Activated CD8-positive, alpha-beta T cell treated with anti-CD3 and anti-CD28 coated beads, Interleukin-2, amount 10 ng/mL, durations not matched to agents 7 days and 5 days (primary cell): Measurements from ENCODE around the gene CAMSAP3. TPM values are rescaled to one million over a fixed set of nuclear protein-coding genes. Genes with fewer than 3 reads are reported as not detected.

ENCODE experiments used
- ATAC-seq: fragments of 150-1000 bp; cut with Tn5 transposase; one replicate; pipeline ENCODE4 v1.10.0; 2021; ENCODE audit warnings: moderate library complexity
- CTCF ChIA-PET: fragments of 350-600 bp; sonication (Branson Sonifier 250); formaldehyde crosslinking; loops from one replicate; lab custom pipeline; 2021; ENCODE audit warnings: antibody characterized with exemption; lab: Charles Lee
- POLR2A ChIA-PET: fragments of 350-600 bp; sonication (Branson Sonifier 250); formaldehyde crosslinking; loops from one replicate; lab custom pipeline; 2021; ENCODE audit warnings: antibody characterized with exemption; lab: Charles Lee
- DNase-seq: peaks from one replicate; pipeline ENCODE4 v3.0.0-alpha.2; 2020
- H3K27ac Mint-ChIP-seq: one replicate; pipeline ENCODE4 v1.8.0; 2021; ENCODE audit warnings: mild to moderate bottlenecking, mixed read lengths
- H3K27me3 Mint-ChIP-seq: one replicate; pipeline ENCODE4 v1.8.0; 2021; ENCODE audit warnings: low read depth, mixed read lengths
- H3K36me3 Mint-ChIP-seq: one replicate; pipeline ENCODE4 v1.8.0; 2021; ENCODE audit warnings: low read depth, mixed read lengths
- H3K4me1 Mint-ChIP-seq: one replicate; pipeline ENCODE4 v1.8.0; 2021; ENCODE audit warnings: low read depth, mixed read lengths
- H3K4me3 Mint-ChIP-seq: one replicate; pipeline ENCODE4 v1.8.0; 2021; ENCODE audit warnings: mild to moderate bottlenecking, mixed read lengths
- H3K9me3 Mint-ChIP-seq: one replicate; pipeline ENCODE4 v1.8.0; 2022; ENCODE audit warnings: mixed read lengths; ENCODE audit not compliant: insufficient read depth
- total RNA-seq, 2 experiments: library from RNA; stranded (reverse); gene quantifications; one replicate each; pipeline ENCODE4 v1.2.3, GENCODE V29; 2021

Gene CAMSAP3
- total RNA-seq, 2 experiments from 2014 or later = 0.34 to 0.42 TPM

- POLR2A ChIA-PET = interaction anchor here (0.6 to 2.0 kb wide), 23 partner anchors 8 to 291 kb away, joined by 3 to 13 read pairs (median 4); partner anchors contain the start of genes ARHGEF18, CLEC4M, MCEMP1 and MCOLN1
- Mint-ChIP-seq H3K27ac (peak within 1 kb of the TSS; percentile 98), H3K9me3 (no peaks in the 10 kb centered on the region), H3K27me3 (no peaks in the 10 kb centered on the region), H3K4me1 (peaks cover 35% of the 10 kb centered on the region), H3K36me3 (peaks cover 26% of the 10 kb centered on the region), H3K4me3 (peak within 1 kb of the TSS; percentile 94)
- DNase-seq (peak; percentile 97), ATAC-seq (peak; percentile 99)
- CTCF ChIA-PET = interaction anchor here (0.5 to 2.6 kb wide), 11 partner anchors 19 to 276 kb away, joined by 3 to 20 read pairs (median 4); partner anchors contain the start of gene TRAPPC5
Measured at GRCh38 chr19:7629347-7630054, 33.8 kb downstream of the CAMSAP3 start, which contains the start of the genes PET100 and XAB2. PET100 (plus strand) TSS chr19:7629793; CDS start chr19:7629834, 41 bp downstream. XAB2 (minus strand) TSS chr19:7629545; CDS start chr19:7629527, 18 bp downstream.

GRCh38 chr19:7631577-7631976, 35.9 kb downstream of the CAMSAP3 start:
- peaks cover 43% of the 10 kb centered on the region for H3K4me1 Mint-ChIP-seq

GRCh38 chr19:7632340-7633203, 36.9 kb downstream of the CAMSAP3 start:
- POLR2A ChIA-PET = no interaction called here
- no peaks in the 10 kb centered on the region for H3K9me3 Mint-ChIP-seq
- no peaks in the 10 kb centered on the region for H3K27me3 Mint-ChIP-seq
- no peak for ATAC-seq
- peaks cover 49% of the 10 kb centered on the region for H3K4me1 Mint-ChIP-seq
- no peak overlapping the region for H3K4me3 Mint-ChIP-seq
- DNase-seq = no peak
- peaks cover 15% of the 10 kb centered on the region for H3K36me3 Mint-ChIP-seq
- peak overlapping the region; percentile 60 for H3K27ac Mint-ChIP-seq
- CTCF ChIA-PET = interaction anchor here (1.2 kb wide), 1 partner anchor 64 kb away, joined by 3 read pairs; no protein-coding TSS in a partner anchor

More at GRCh38 chr19:7631577-7631976, 35.9 kb downstream of the CAMSAP3 start:
- ATAC-seq (no peak), DNase-seq (no peak)
- ChIA-PET POLR2A (interaction anchor here (2.0 kb wide), 1 partner anchor 17 kb away, joined by 6 read pairs; no protein-coding TSS in a partner anchor), CTCF (interaction anchor here (1.2 to 2.6 kb wide), 2 partner anchors 21 to 63 kb away, joined by 3 to 13 read pairs; no protein-coding TSS in a partner anchor)
- no peak overlapping the region for H3K4me3 Mint-ChIP-seq
- H3K27me3 Mint-ChIP-seq = no peaks in the 10 kb centered on the region
- peaks cover 21% of the 10 kb centered on the region for H3K36me3 Mint-ChIP-seq
- H3K27ac Mint-ChIP-seq = no peak overlapping the region
- no peaks in the 10 kb centered on the region for H3K9me3 Mint-ChIP-seq

- DNase-seq (no peak), ATAC-seq (no peak)
- Mint-ChIP-seq H3K27ac (peak within 1 kb of the TSS; percentile 60), H3K9me3 (no peaks in the 10 kb centered on the region), H3K36me3 (peaks cover 15% of the 10 kb centered on the region), H3K4me3 (no peak within 1 kb of the TSS), H3K27me3 (no peaks in the 10 kb centered on the region), H3K4me1 (peaks cover 47% of the 10 kb centered on the region)
- POLR2A ChIA-PET = no interaction called here
- CTCF ChIA-PET = interaction anchor here (0.6 kb wide), 1 partner anchor 19 kb away, joined by 3 read pairs; no protein-coding TSS in a partner anchor
Measured at GRCh38 chr19:7633698-7634097, 38.0 kb downstream of the CAMSAP3 start, which contains the start of gene PCP2. PCP2 (minus strand) TSS chr19:7633719; CDS start chr19:7633457, 262 bp downstream.

- Mint-ChIP-seq H3K36me3 (peaks cover 25% of the 10 kb centered on the region), H3K4me3 (peak overlapping the region; percentile 29), H3K4me1 (peaks cover 47% of the 10 kb centered on the region), H3K9me3 (no peaks in the 10 kb centered on the region), H3K27me3 (no peaks in the 10 kb centered on the region), H3K27ac (peak overlapping the region; percentile 92)
- CTCF ChIA-PET = interaction anchor here (0.8 to 1.6 kb wide), 3 partner anchors 17 to 67 kb away, joined by 3 to 9 read pairs (median 3); partner anchors contain the start of gene TRAPPC5
- POLR2A ChIA-PET = interaction anchor here (0.6 kb wide), 1 partner anchor 25 kb away, joined by 3 read pairs; no protein-coding TSS in a partner anchor
- ATAC-seq (no peak), DNase-seq (no peak)
Measured at GRCh38 chr19:7635670-7636069, 40.0 kb downstream of the CAMSAP3 start.

GRCh38 chr19:7636317-7636690, 40.6 kb downstream of the CAMSAP3 start:
- POLR2A ChIA-PET = interaction anchor here (0.6 kb wide), 1 partner anchor 24 kb away, joined by 3 read pairs; no protein-coding TSS in a partner anchor
- H3K9me3 Mint-ChIP-seq = no peaks in the 10 kb centered on the region
- H3K36me3 Mint-ChIP-seq = peaks cover 25% of the 10 kb centered on the region
- CTCF ChIA-PET = interaction anchor here (1.3 to 1.6 kb wide), 2 partner anchors 16 to 45 kb away, joined by 3 to 9 read pairs; partner anchors contain the start of gene TRAPPC5
- no peak for DNase-seq
- H3K27ac Mint-ChIP-seq = peak overlapping the region; percentile 92
- H3K4me1 Mint-ChIP-seq = peaks cover 43% of the 10 kb centered on the region
- no peak for ATAC-seq
- peak overlapping the region; percentile 80 for H3K4me3 Mint-ChIP-seq
- H3K27me3 Mint-ChIP-seq = no peaks in the 10 kb centered on the region

GRCh38 chr19:7636691-7637373, 41.2 kb downstream of the CAMSAP3 start, which contains the start of gene STXBP2:
STXBP2 (plus strand) TSS chr19:7637110; CDS start chr19:7637150, 40 bp downstream.
- Mint-ChIP-seq H3K27me3 (no peaks in the 10 kb centered on the region), H3K36me3 (peaks cover 22% of the 10 kb centered on the region), H3K4me3 (peak within 1 kb of the TSS; percentile 80), H3K9me3 (no peaks in the 10 kb centered on the region), H3K4me1 (peaks cover 40% of the 10 kb centered on the region), H3K27ac (peak within 1 kb of the TSS; percentile 92)
- DNase-seq (peak; percentile 94), ATAC-seq (peak; percentile 93)
- ChIA-PET CTCF (interaction anchor here (1.0 to 2.9 kb wide), 4 partner anchors 15 to 164 kb away, joined by 3 to 15 read pairs (median 3); partner anchors contain the start of gene TRAPPC5), POLR2A (interaction anchor here (0.9 to 1.5 kb wide), 5 partner anchors 8 to 69 kb away, joined by 3 to 5 read pairs (median 3); partner anchors contain the start of genes MCEMP1 and RETN)

- peak overlapping the region; percentile 92 for H3K27ac Mint-ChIP-seq
- peak; percentile 29 for DNase-seq
- peak; percentile 38 for ATAC-seq
- H3K9me3 Mint-ChIP-seq = no peaks in the 10 kb centered on the region
- ChIA-PET CTCF (interaction anchor here (1.0 to 2.9 kb wide), 4 partner anchors 14 to 163 kb away, joined by 3 to 15 read pairs (median 3); partner anchors contain the start of gene TRAPPC5), POLR2A (interaction anchor here (0.9 to 2.0 kb wide), 8 partner anchors 8 to 69 kb away, joined by 3 to 13 read pairs (median 4); partner anchors contain the start of genes MCEMP1, PET100, RETN and XAB2)
- H3K4me3 Mint-ChIP-seq = peak overlapping the region; percentile 80
- H3K4me1 Mint-ChIP-seq = peaks cover 40% of the 10 kb centered on the region
- peaks cover 19% of the 10 kb centered on the region for H3K36me3 Mint-ChIP-seq
- H3K27me3 Mint-ChIP-seq = no peaks in the 10 kb centered on the region
Measured at GRCh38 chr19:7637374-7638256, 42.0 kb downstream of the CAMSAP3 start.

GRCh38 chr19:7638802-7639465, 43.3 kb downstream of the CAMSAP3 start:
- DNase-seq (no peak), ATAC-seq (no peak)
- Mint-ChIP-seq H3K4me1 (peaks cover 43% of the 10 kb centered on the region), H3K9me3 (no peaks in the 10 kb centered on the region), H3K27ac (peak overlapping the region; percentile 72), H3K27me3 (no peaks in the 10 kb centered on the region), H3K36me3 (peaks cover 25% of the 10 kb centered on the region), H3K4me3 (peak overlapping the region; percentile 34)
- ChIA-PET POLR2A (interaction anchor here (2.0 kb wide), 1 partner anchor 9 kb away, joined by 13 read pairs; the partner anchor contains the start of genes PET100 and XAB2), CTCF (interaction anchor here (2.9 kb wide), 1 partner anchor 13 kb away, joined by 15 read pairs; no protein-coding TSS in a partner anchor)
